Mesendoderm (in vitro differentiated cells): ENCODE measurements around the gene CEMIP.

Experiments used
- DNase-seq: peaks from one replicate; pipeline ENCODE4 v3.0.0; 2013
- H2AK5ac ChIP-seq: 2 replicates; pipeline ENCODE4 v1.6.1; 2013; ENCODE audit warnings: low read length, inconsistent platforms
- H2BK120ac ChIP-seq: 2 replicates; pipeline ENCODE4 v1.6.1; 2013; ENCODE audit warnings: low read depth, mild to moderate bottlenecking, low read length, moderate library complexity, mixed read lengths
- H2BK15ac ChIP-seq: replicated peaks from 2 replicates; pipeline ENCODE4 v1.6.1; 2013; ENCODE audit warnings: low read depth, mild to moderate bottlenecking, moderate library complexity
- H2BK5ac ChIP-seq: 2 replicates; pipeline ENCODE4 v1.6.1; 2013; ENCODE audit warnings: low read length, inconsistent platforms
- H3K18ac ChIP-seq: 2 replicates; pipeline ENCODE4 v1.6.1; 2013; ENCODE audit warnings: mild to moderate bottlenecking, low read length, mixed read lengths
- H3K23ac ChIP-seq: one replicate; pipeline ENCODE4 v1.6.1; 2013; ENCODE audit warnings: low read length
- H3K27ac ChIP-seq: 2 replicates; pipeline ENCODE4 v1.5.1; 2013; ENCODE audit warnings: low read depth, mild to moderate bottlenecking, inconsistent platforms, low read length, moderate library complexity
- H3K27me3 ChIP-seq: 2 replicates; pipeline ENCODE4 v1.6.1; 2013; ENCODE audit warnings: low read length, control low read depth, mild to moderate bottlenecking, inconsistent platforms; ENCODE audit not compliant: insufficient read depth, poor library complexity
- H3K36me3 ChIP-seq: 2 replicates; pipeline ENCODE4 v1.6.1; 2013; ENCODE audit warnings: low read length, inconsistent platforms; ENCODE audit not compliant: control insufficient read depth, insufficient read depth
- H3K4ac ChIP-seq: one replicate; pipeline ENCODE4 v1.6.1; 2013; ENCODE audit warnings: low read depth, mild to moderate bottlenecking, low read length, moderate library complexity
- H3K4me1 ChIP-seq: 2 replicates; pipeline ENCODE4 v1.6.1; 2013; ENCODE audit warnings: low read depth, low read length, inconsistent platforms; ENCODE audit not compliant: control insufficient read depth
- H3K4me2 ChIP-seq: 2 replicates; pipeline ENCODE4 v1.6.1; 2013; ENCODE audit warnings: low read length
- H3K4me3 ChIP-seq: 2 replicates; pipeline ENCODE4 v1.5.1; 2013; ENCODE audit warnings: mild to moderate bottlenecking, low read length
- H3K56ac ChIP-seq: one replicate; pipeline ENCODE4 v1.6.1; 2013; ENCODE audit warnings: low read length
- H3K79me1 ChIP-seq: 2 replicates; pipeline ENCODE4 v1.6.1; 2013; ENCODE audit warnings: low read length, inconsistent platforms
- H3K79me2 ChIP-seq: 2 replicates; pipeline ENCODE4 v1.6.1; 2013; ENCODE audit warnings: mild to moderate bottlenecking, low read length; ENCODE audit not compliant: control insufficient read depth, insufficient read depth
- H3K9ac ChIP-seq: 2 replicates; pipeline ENCODE4 v1.6.1; 2013; ENCODE audit warnings: low read length, inconsistent platforms
- H4K5ac ChIP-seq: one replicate; pipeline ENCODE4 v1.6.1; 2013; ENCODE audit warnings: low read length
- H4K8ac ChIP-seq: one replicate; pipeline ENCODE4 v1.6.1; 2013; ENCODE audit warnings: low read depth, mild to moderate bottlenecking, control low read depth, low read length, moderate library complexity
- WGBS: extraction: QIAGEN DNeasy Blood & Tissue Kit; methylation state at CpG from one replicate; pipeline ENCODE4 v1.1.7; 2013; ENCODE audit warnings: low lambda C conversion rate, missing lambda C conversion rate; ENCODE audit not compliant: insufficient coverage; ENCODE audit errors: extremely low coverage; 5-methylcytosine and 5-hydroxymethylcytosine counted together

CEMIP gene

GRCh38 chr15:80789296-80789695 is 10.1 kb downstream of the CEMIP start:
- Histone ChIP-seq H3K27me3 (no peaks in the 10 kb centered on the region), H4K8ac (no peak overlapping the region), H3K9ac (no peak overlapping the region), H2BK15ac (no peak overlapping the region), H3K23ac (no peak overlapping the region), H3K56ac (no peak overlapping the region), H2BK120ac (no peak overlapping the region), H3K4me1 (no peaks in the 10 kb centered on the region), H3K18ac (no peak overlapping the region), H3K27ac (no peak overlapping the region), H3K36me3 (no peaks in the 10 kb centered on the region), H3K79me1 (no peaks in the 10 kb centered on the region), H2BK5ac (no peak overlapping the region), H2AK5ac (no peak overlapping the region), H4K5ac (no peak overlapping the region), H3K4me2 (no peak overlapping the region), H3K79me2 (no peaks in the 10 kb centered on the region), H3K4ac (no peak overlapping the region), H3K4me3 (no peak overlapping the region)
- no peak for DNase-seq
- WGBS = no CpG with 5 or more reads among the region's 5 CpGs

- no peak overlapping the region for H2BK15ac ChIP-seq
- no peak overlapping the region for H3K9ac ChIP-seq
- H3K79me1 ChIP-seq = no peaks in the 10 kb centered on the region
- no peak overlapping the region for H4K8ac ChIP-seq
- no peak for DNase-seq
- H3K4ac ChIP-seq = no peak overlapping the region
- no peaks in the 10 kb centered on the region for H3K36me3 ChIP-seq
- no peak overlapping the region for H4K5ac ChIP-seq
- H3K4me2 ChIP-seq = no peak overlapping the region
- peak overlapping the region; percentile 45 for H3K23ac ChIP-seq
- H3K56ac ChIP-seq = no peak overlapping the region
- no peaks in the 10 kb centered on the region for H3K27me3 ChIP-seq
- no peaks in the 10 kb centered on the region for H3K79me2 ChIP-seq
- no peaks in the 10 kb centered on the region for H3K4me1 ChIP-seq
- no peak overlapping the region for H2BK120ac ChIP-seq
- H2BK5ac ChIP-seq = no peak overlapping the region
- no peak overlapping the region for H3K27ac ChIP-seq
- WGBS = no CpG with 5 or more reads among the region's 4 CpGs
- no peak overlapping the region for H3K4me3 ChIP-seq
- H2AK5ac ChIP-seq = no peak overlapping the region
- no peak overlapping the region for H3K18ac ChIP-seq
Measured at GRCh38 chr15:80789796-80790195, 10.6 kb downstream of the CEMIP start.

GRCh38 chr15:80790236-80790635 is 11.1 kb downstream of the CEMIP start:
- H3K36me3 ChIP-seq = no peaks in the 10 kb centered on the region
- H2BK5ac ChIP-seq = no peak overlapping the region
- no peaks in the 10 kb centered on the region for H3K27me3 ChIP-seq
- no peaks in the 10 kb centered on the region for H3K79me1 ChIP-seq
- H2BK15ac ChIP-seq = no peak overlapping the region
- H3K4ac ChIP-seq = no peak overlapping the region
- no CpG with 5 or more reads among the region's 5 CpGs for WGBS
- no peak for DNase-seq
- H4K5ac ChIP-seq = no peak overlapping the region
- H2AK5ac ChIP-seq = no peak overlapping the region
- no peak overlapping the region for H3K23ac ChIP-seq
- no peaks in the 10 kb centered on the region for H3K79me2 ChIP-seq
- H3K18ac ChIP-seq = no peak overlapping the region
- no peak overlapping the region for H3K9ac ChIP-seq
- no peak overlapping the region for H4K8ac ChIP-seq
- H3K4me2 ChIP-seq = no peak overlapping the region
- H3K4me1 ChIP-seq = no peaks in the 10 kb centered on the region
- H3K56ac ChIP-seq = no peak overlapping the region
- H3K27ac ChIP-seq = no peak overlapping the region
- no peak overlapping the region for H2BK120ac ChIP-seq
- H3K4me3 ChIP-seq = no peak overlapping the region

- Histone ChIP-seq H3K23ac (no peak overlapping the region), H2BK120ac (no peak overlapping the region), H3K4me3 (no peak overlapping the region), H3K4ac (no peak overlapping the region), H3K79me2 (no peaks in the 10 kb centered on the region), H4K8ac (no peak overlapping the region), H3K4me2 (no peak overlapping the region), H3K56ac (no peak overlapping the region), H3K9ac (no peak overlapping the region), H4K5ac (no peak overlapping the region), H3K79me1 (no peaks in the 10 kb centered on the region), H2BK5ac (no peak overlapping the region), H3K18ac (no peak overlapping the region), H3K4me1 (no peaks in the 10 kb centered on the region), H3K36me3 (no peaks in the 10 kb centered on the region), H2AK5ac (no peak overlapping the region), H2BK15ac (no peak overlapping the region), H3K27ac (no peak overlapping the region), H3K27me3 (no peaks in the 10 kb centered on the region)
- no peak for DNase-seq
- no CpG with 5 or more reads among the region's 1 CpG for whole genome bisulfite sequencing
Measured at GRCh38 chr15:80791004-80791403, 11.8 kb downstream of the CEMIP start.

- H3K27ac ChIP-seq = no peak overlapping the region
- no peak overlapping the region for H2BK15ac ChIP-seq
- no peak overlapping the region for H3K23ac ChIP-seq
- H2AK5ac ChIP-seq = no peak overlapping the region
- no peak overlapping the region for H3K4me2 ChIP-seq
- H3K56ac ChIP-seq = no peak overlapping the region
- H4K8ac ChIP-seq = no peak overlapping the region
- H3K4ac ChIP-seq = no peak overlapping the region
- H3K18ac ChIP-seq = no peak overlapping the region
- no peaks in the 10 kb centered on the region for H3K4me1 ChIP-seq
- H3K79me2 ChIP-seq = no peaks in the 10 kb centered on the region
- no peaks in the 10 kb centered on the region for H3K79me1 ChIP-seq
- no peak overlapping the region for H3K4me3 ChIP-seq
- no CpG with 5 or more reads among the region's 5 CpGs for WGBS
- H3K9ac ChIP-seq = no peak overlapping the region
- H3K27me3 ChIP-seq = no peaks in the 10 kb centered on the region
- H2BK120ac ChIP-seq = no peak overlapping the region
- no peak for DNase-seq
- no peak overlapping the region for H4K5ac ChIP-seq
- H2BK5ac ChIP-seq = no peak overlapping the region
- H3K36me3 ChIP-seq = no peaks in the 10 kb centered on the region
Measured at GRCh38 chr15:80796407-80796806, 17.2 kb downstream of the CEMIP start.

- H3K4ac ChIP-seq = no peak overlapping the region
- H3K23ac ChIP-seq = no peak overlapping the region
- no peak overlapping the region for H3K18ac ChIP-seq
- H2BK5ac ChIP-seq = no peak overlapping the region
- H3K36me3 ChIP-seq = no peaks in the 10 kb centered on the region
- no peak overlapping the region for H2BK120ac ChIP-seq
- no peak overlapping the region for H3K9ac ChIP-seq
- H2AK5ac ChIP-seq = no peak overlapping the region
- H3K79me2 ChIP-seq = no peaks in the 10 kb centered on the region
- H3K79me1 ChIP-seq = no peaks in the 10 kb centered on the region
- no peak overlapping the region for H4K5ac ChIP-seq
- no peak overlapping the region for H3K4me2 ChIP-seq
- no peak overlapping the region for H3K27ac ChIP-seq
- H3K4me1 ChIP-seq = no peaks in the 10 kb centered on the region
- no peak overlapping the region for H2BK15ac ChIP-seq
- H4K8ac ChIP-seq = no peak overlapping the region
- no peaks in the 10 kb centered on the region for H3K27me3 ChIP-seq
- no peak overlapping the region for H3K4me3 ChIP-seq
- DNase-seq = no peak
- no CpG with 5 or more reads among the region's 3 CpGs for WGBS
- no peak overlapping the region for H3K56ac ChIP-seq
Measured at GRCh38 chr15:80798911-80799310, 19.7 kb downstream of the CEMIP start.
